ENCODE data around the gene RPTOR.

The RPTOR gene

GRCh38 chr17:80855948-80856862 lies 311.6 kb downstream of the RPTOR start:
- Histone ChIP-seq H3K79me2 (no peaks in the 10 kb centered on the region), H3K4me1 (peaks cover 6% of the 10 kb centered on the region), H3K27ac (no peak overlapping the region), H3K9ac (no peak overlapping the region), H3K4me3 (ENCODE audit: low read depth, low read length) (no peak overlapping the region), H3K27me3 (ENCODE audit: control insufficient read depth, insufficient read depth, low read length) (no peaks in the 10 kb centered on the region), H3K9me3 (ENCODE audit: control insufficient read depth, low read length) (no peaks in the 10 kb centered on the region), H2AFZ (no peak overlapping the region), H3K36me3 (ENCODE audit: control insufficient read depth, insufficient read depth, low read length) (no peaks in the 10 kb centered on the region), H3K4me2 (ENCODE audit: low read length) (no peak overlapping the region)
- no peak for TF ChIP-seq CTCF (IDR thresholded peaks at IDR 0.05)

DNA sequence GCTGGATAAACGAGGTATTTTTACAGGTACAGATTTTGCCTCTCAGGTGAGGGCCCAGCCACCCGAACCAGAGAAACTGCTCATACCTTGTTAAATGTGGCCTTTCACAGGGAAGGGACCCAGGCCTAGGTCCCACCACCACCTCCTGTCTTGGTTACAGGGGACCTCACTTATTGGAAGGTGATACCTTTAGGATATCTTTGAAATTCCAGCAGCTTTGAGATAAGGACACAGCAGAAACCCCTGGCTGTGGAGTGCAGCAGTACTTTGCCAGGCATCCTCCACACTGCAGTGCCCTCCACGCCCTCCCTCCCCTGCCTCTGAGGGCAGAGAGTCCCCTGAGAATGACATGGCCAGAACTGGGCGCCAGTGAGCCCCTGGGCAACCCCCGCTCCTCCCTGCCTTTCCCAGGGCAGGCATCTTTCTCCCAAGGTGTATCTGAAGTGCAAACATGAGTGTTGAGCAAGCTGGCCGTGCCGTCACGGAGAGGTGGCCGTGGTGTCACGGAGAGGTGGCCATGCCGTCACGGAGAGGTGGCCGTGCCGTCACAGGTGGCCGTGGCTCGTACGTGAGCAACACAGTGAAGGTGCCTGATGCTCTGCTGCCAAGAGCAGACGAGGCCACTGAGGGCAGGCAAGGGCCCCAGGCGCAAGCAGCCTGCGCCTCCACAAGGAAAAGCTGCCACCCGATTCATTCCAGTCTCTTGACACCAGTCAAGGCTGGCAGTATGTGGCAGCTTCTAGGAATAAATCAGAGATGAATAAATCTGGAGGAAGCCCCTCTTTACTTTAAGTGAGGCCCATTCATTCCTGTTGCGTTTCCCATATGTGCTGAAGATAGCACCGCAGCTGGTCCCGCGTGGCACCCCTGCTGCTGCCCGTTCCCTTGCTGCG lies 312.5 kb downstream of the RPTOR start:
- Histone ChIP-seq H3K36me3 (ENCODE audit: control insufficient read depth, insufficient read depth, low read length) (no peaks in the 10 kb centered on the region), H3K9me3 (ENCODE audit: control insufficient read depth, low read length) (no peaks in the 10 kb centered on the region), H3K9ac (no peak overlapping the region), H3K4me3 (ENCODE audit: low read depth, low read length) (no peak overlapping the region), H3K79me2 (no peaks in the 10 kb centered on the region), H2AFZ (no peak overlapping the region), H3K4me2 (ENCODE audit: low read length) (no peak overlapping the region), H3K4me1 (peaks cover 6% of the 10 kb centered on the region), H3K27ac (no peak overlapping the region), H3K27me3 (ENCODE audit: control insufficient read depth, insufficient read depth, low read length) (no peaks in the 10 kb centered on the region)
- no peak for TF ChIP-seq CTCF (IDR thresholded peaks at IDR 0.05)

- H3K4me3 ChIP-seq (ENCODE audit: low read depth, low read length), result no peak overlapping the region
- no peak overlapping the region for H3K27ac ChIP-seq
- no peak overlapping the region for H3K4me2 ChIP-seq (ENCODE audit: low read length)
- H3K36me3 ChIP-seq (ENCODE audit: control insufficient read depth, insufficient read depth, low read length), result no peaks in the 10 kb centered on the region
- H3K4me1 ChIP-seq, result peaks cover 6% of the 10 kb centered on the region
- H3K9ac ChIP-seq, result no peak overlapping the region
- H3K27me3 ChIP-seq (ENCODE audit: control insufficient read depth, insufficient read depth, low read length), result no peaks in the 10 kb centered on the region
- H3K79me2 ChIP-seq, result no peaks in the 10 kb centered on the region
- no peak for TF ChIP-seq CTCF (IDR thresholded peaks at IDR 0.05)
- no peaks in the 10 kb centered on the region for H3K9me3 ChIP-seq (ENCODE audit: control insufficient read depth, low read length)
- no peak overlapping the region for H2AFZ ChIP-seq
Measured at GRCh38 chr17:80857756-80858171, 313.1 kb downstream of the RPTOR start.

- Histone ChIP-seq H3K36me3 (ENCODE audit: control insufficient read depth, insufficient read depth, low read length) (no peaks in the 10 kb centered on the region), H3K9me3 (ENCODE audit: control insufficient read depth, low read length) (no peaks in the 10 kb centered on the region), H3K27me3 (ENCODE audit: control insufficient read depth, insufficient read depth, low read length) (no peaks in the 10 kb centered on the region), H3K9ac (no peak overlapping the region), H3K4me2 (ENCODE audit: low read length) (no peak overlapping the region), H3K4me3 (ENCODE audit: low read depth, low read length) (no peak overlapping the region), H3K4me1 (peaks cover 6% of the 10 kb centered on the region), H3K79me2 (no peaks in the 10 kb centered on the region), H3K27ac (no peak overlapping the region), H2AFZ (no peak overlapping the region)
- TF ChIP-seq CTCF (IDR thresholded peaks at IDR 0.05), result no peak
Measured at GRCh38 chr17:80858301-80859001, 313.8 kb downstream of the RPTOR start.

Data from parathyroid adenoma (tissue), 2 donors.